Measurements from ENCODE around the gene CRK. TPM values are rescaled to one million over a fixed set of nuclear protein-coding genes. Genes with fewer than 3 reads are reported as not detected.
A peak's percentile ranks its signal among the peaks of the same experiment; 100 is the strongest.
"Not testable (repeated sequence)": the region's sequence is repeated elsewhere in the genome, so short reads cannot be mapped to it uniquely, and the experiment has no call there.

Gene CRK
- total RNA-seq, 1 donor from 2014 or later, result 37.9 TPM

- intact Hi-C loops (cut with micrococcal nuclease), result no loop called here
- ATAC-seq, result no peak
Observed at GRCh38 chr17:1470755-1471462, 14.9 kb upstream of the CRK start.

GRCh38 chr17:1470071-1470754 lies 14.2 kb upstream of the CRK start:
- no peak for DNase-seq
- intact Hi-C loops (cut with micrococcal nuclease), result no loop called here
- ATAC-seq, result no peak

More at GRCh38 chr17:1470755-1471462, 14.9 kb upstream of the CRK start:
- DNase-seq, result no peak

- intact Hi-C loops (cut with micrococcal nuclease), result no loop called here
- ATAC-seq (peak; percentile 57), DNase-seq (no peak)
Observed at GRCh38 chr17:1469231-1469852, 13.3 kb upstream of the CRK start.

- no peak for ATAC-seq
Observed at GRCh38 chr17:1467898-1468492, 12.0 kb upstream of the CRK start.

GRCh38 chr17:1467258-1467657 lies 11.2 kb upstream of the CRK start:
- ATAC-seq, result no peak
- intact Hi-C loops (cut with micrococcal nuclease), result no loop called here
- DNase-seq, result no peak

More at GRCh38 chr17:1467898-1468492, 12.0 kb upstream of the CRK start:
- intact Hi-C loops (cut with micrococcal nuclease), result no loop called here
- DNase-seq, result no peak

- ATAC-seq (no peak), DNase-seq (no peak)
- intact Hi-C loops (cut with micrococcal nuclease), result no loop called here
Observed at GRCh38 chr17:1464186-1464585, 8.2 kb upstream of the CRK start.

GRCh38 chr17:1462164-1463112 lies 6.4 kb upstream of the CRK start:
- intact Hi-C loops (cut with micrococcal nuclease), result no loop called here
- ATAC-seq (peak; percentile 13), DNase-seq (peak; percentile 64)

- DNase-seq, result no peak
- intact Hi-C loops (cut with micrococcal nuclease), result no loop called here
Observed at GRCh38 chr17:1461198-1461944, 5.3 kb upstream of the CRK start.

GRCh38 chr17:1460233-1460632 lies 4.2 kb upstream of the CRK start:
- intact Hi-C loops (cut with micrococcal nuclease), result no loop called here
- DNase-seq (peak; percentile 90), ATAC-seq (peak; percentile 55)

More at GRCh38 chr17:1461198-1461944, 5.3 kb upstream of the CRK start:
- no peak for ATAC-seq

GRCh38 chr17:1455291-1455796 lies 688 bp downstream of the CRK start:
- peak; percentile 83 for DNase-seq
- intact Hi-C loops (cut with micrococcal nuclease), result no loop called here
- peak; percentile 58 for ATAC-seq

- intact Hi-C loops (cut with micrococcal nuclease), result no loop called here
- DNase-seq, result no peak
- no peak for ATAC-seq
Observed at GRCh38 chr17:1454541-1454940, 1.5 kb downstream of the CRK start.

GRCh38 chr17:1453694-1454093 lies 2.3 kb downstream of the CRK start:
- DNase-seq; intact Hi-C loops (cut with micrococcal nuclease); ATAC-seq: not testable (repeated sequence)

- DNase-seq (no peak), ATAC-seq (no peak)
- intact Hi-C loops (cut with micrococcal nuclease), result no loop called here
Observed at GRCh38 chr17:1452836-1453235, 3.2 kb downstream of the CRK start.

GRCh38 chr17:1450261-1450660 lies 5.8 kb downstream of the CRK start:
- ATAC-seq; intact Hi-C loops (cut with micrococcal nuclease); DNase-seq: not testable (repeated sequence)

GRCh38 chr17:1449412-1449967 lies 6.5 kb downstream of the CRK start:
- no peak for ATAC-seq
- intact Hi-C loops (cut with micrococcal nuclease), result no loop called here
- no peak for DNase-seq

GRCh38 chr17:1447052-1447451 lies 9.0 kb downstream of the CRK start:
- intact Hi-C loops (cut with micrococcal nuclease), result no loop called here
- ATAC-seq (peak; percentile 34), DNase-seq (no peak)

GRCh38 chr17:1446201-1446600 lies 9.8 kb downstream of the CRK start:
- DNase-seq, result no peak
- ATAC-seq, result no peak
- intact Hi-C loops (cut with micrococcal nuclease), result no loop called here

- DNase-seq; ATAC-seq; intact Hi-C loops (cut with micrococcal nuclease): not testable (repeated sequence)
Observed at GRCh38 chr17:1445695-1446094, 10.3 kb downstream of the CRK start.
